ENCODE measurements around the gene TAF4. TPM values are rescaled to one million over a fixed set of nuclear protein-coding genes. Genes with fewer than 3 reads are reported as not detected.
"Not testable (repeated sequence)": the region's sequence is repeated elsewhere in the genome, so short reads cannot be mapped to it uniquely, and the experiment has no call there.

TAF4 gene
- total and polyA plus RNA-seq, 3 donors from 2014 or later: 30.7 to 111 (median 107) TPM

- TF ChIP-seq POLR2A (IDR thresholded peaks at IDR 0.05): no peak
- TF ChIP-seq, protein P1, sequence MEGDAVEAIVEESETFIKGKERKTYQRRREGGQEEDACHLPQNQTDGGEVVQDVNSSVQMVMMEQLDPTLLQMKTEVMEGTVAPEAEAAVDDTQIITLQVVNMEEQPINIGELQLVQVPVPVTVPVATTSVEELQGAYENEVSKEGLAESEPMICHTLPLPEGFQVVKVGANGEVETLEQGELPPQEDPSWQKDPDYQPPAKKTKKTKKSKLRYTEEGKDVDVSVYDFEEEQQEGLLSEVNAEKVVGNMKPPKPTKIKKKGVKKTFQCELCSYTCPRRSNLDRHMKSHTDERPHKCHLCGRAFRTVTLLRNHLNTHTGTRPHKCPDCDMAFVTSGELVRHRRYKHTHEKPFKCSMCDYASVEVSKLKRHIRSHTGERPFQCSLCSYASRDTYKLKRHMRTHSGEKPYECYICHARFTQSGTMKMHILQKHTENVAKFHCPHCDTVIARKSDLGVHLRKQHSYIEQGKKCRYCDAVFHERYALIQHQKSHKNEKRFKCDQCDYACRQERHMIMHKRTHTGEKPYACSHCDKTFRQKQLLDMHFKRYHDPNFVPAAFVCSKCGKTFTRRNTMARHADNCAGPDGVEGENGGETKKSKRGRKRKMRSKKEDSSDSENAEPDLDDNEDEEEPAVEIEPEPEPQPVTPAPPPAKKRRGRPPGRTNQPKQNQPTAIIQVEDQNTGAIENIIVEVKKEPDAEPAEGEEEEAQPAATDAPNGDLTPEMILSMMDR (IDR thresholded peaks at IDR 0.05): no peak
- no peaks in the 10 kb centered on the region for H3K27me3 ChIP-seq
- DNase-seq: no peak
- 83 to 88% methylated on average over 9 to 11 of the region's 11 CpGs for WGBS, 2 donors
- intact Hi-C loops (cut with DNase I; ENCODE audit: low total_unique reads): no loop called here
- no peak overlapping the region for H3K27ac ChIP-seq
- no peaks in the 10 kb centered on the region for H3K9me3 ChIP-seq
- no peaks in the 10 kb centered on the region for H3K4me1 ChIP-seq
- H3K4me3 ChIP-seq: no peak overlapping the region
- no peaks in the 10 kb centered on the region for H3K36me3 ChIP-seq (ENCODE audit: low read depth, missing control alignments)
These were observed 75.2 kb downstream of the TAF4 start for GRCh38 chr20:61990484-61990883.

- TF ChIP-seq, protein P1 (IDR thresholded peaks at IDR 0.05): no peak
- TF ChIP-seq POLR2A (IDR thresholded peaks at IDR 0.05): no peak
- no peak for DNase-seq
- Histone ChIP-seq H3K4me3 (no peak overlapping the region), H3K27ac (no peak overlapping the region), H3K27me3 (no peaks in the 10 kb centered on the region), H3K4me1 (no peaks in the 10 kb centered on the region), H3K9me3 (no peaks in the 10 kb centered on the region), H3K36me3 (ENCODE audit: low read depth, missing control alignments) (no peaks in the 10 kb centered on the region)
- intact Hi-C loops (cut with DNase I; ENCODE audit: low total_unique reads): no loop called here
- WGBS, 2 donors: 75 to 85% methylated on average over 14 of the region's 14 CpGs
These were observed 75.9 kb downstream of the TAF4 start for GRCh38 chr20:61989741-61990140.

DNA sequence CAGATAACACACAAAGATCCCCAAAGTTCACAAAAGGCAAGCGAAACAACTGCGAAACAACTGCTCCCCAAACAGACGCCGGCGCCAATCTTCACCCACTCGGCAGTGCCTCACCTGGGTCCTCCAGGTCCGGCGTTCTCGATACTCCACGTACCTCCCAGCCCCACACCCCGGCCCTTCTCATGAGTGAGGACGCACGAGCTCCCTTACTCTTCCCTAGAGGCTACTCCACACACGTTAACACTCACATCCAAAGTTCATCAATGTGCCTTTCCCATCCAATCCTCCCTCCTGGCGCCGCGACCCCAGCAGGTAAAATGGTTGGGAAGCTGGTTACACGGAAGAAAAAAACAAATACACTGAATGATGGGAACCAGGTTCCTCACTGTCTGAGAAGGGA lies 77.0 kb downstream of the TAF4 start:
- intact Hi-C loops (cut with DNase I; ENCODE audit: low total_unique reads): no loop called here
- Histone ChIP-seq H3K9me3 (no peaks in the 10 kb centered on the region), H3K36me3 (ENCODE audit: low read depth, missing control alignments) (no peaks in the 10 kb centered on the region), H3K4me1 (no peaks in the 10 kb centered on the region), H3K27ac (no peak overlapping the region), H3K27me3 (no peaks in the 10 kb centered on the region), H3K4me3 (no peak overlapping the region)
- 89 to 95% methylated on average over 17 to 18 of the region's 18 CpGs for WGBS, 2 donors
- no peak for TF ChIP-seq POLR2A (IDR thresholded peaks at IDR 0.05)
- TF ChIP-seq, protein P1 (IDR thresholded peaks at IDR 0.05): no peak
- no peak for DNase-seq

DNA sequence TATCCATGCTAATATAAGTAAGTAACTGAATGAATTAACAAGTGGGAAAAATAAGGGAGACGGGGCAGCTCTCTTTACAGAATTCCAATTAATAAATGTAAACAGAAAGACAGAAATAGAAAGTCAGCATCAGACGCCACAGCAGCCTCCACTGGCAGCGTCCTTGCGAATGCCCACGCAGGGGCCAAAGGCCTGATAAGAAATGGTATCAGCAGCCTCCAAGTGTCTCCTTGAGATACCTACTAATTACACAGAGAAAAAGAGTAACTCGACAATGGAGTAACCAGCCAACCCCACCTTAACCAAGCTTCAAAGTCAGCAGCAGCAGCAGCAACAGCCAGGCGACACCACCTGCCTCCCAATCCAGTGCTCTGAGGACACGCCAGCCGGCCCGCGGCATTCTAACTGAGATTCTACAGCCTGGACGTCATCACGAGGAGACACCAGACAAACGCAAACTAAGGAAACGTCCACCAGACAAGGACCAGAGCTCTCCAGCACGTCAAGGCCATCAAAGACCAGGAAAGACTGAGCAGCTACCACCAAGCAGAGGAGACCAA lies 78.8 kb downstream of the TAF4 start:
- intact Hi-C loops (cut with DNase I; ENCODE audit: low total_unique reads): no loop called here
- Histone ChIP-seq H3K27me3 (no peaks in the 10 kb centered on the region), H3K9me3 (no peaks in the 10 kb centered on the region), H3K4me3 (no peak overlapping the region), H3K4me1 (no peaks in the 10 kb centered on the region), H3K36me3 (ENCODE audit: low read depth, missing control alignments) (no peaks in the 10 kb centered on the region), H3K27ac (no peak overlapping the region)
- TF ChIP-seq POLR2A (IDR thresholded peaks at IDR 0.05): no peak
- TF ChIP-seq, protein P1 (IDR thresholded peaks at IDR 0.05): no peak
- DNase-seq: no peak
- WGBS, 2 donors: 70 to 76% methylated on average over 16 of the region's 16 CpGs

- Histone ChIP-seq H3K4me3 (no peak overlapping the region), H3K27me3 (no peaks in the 10 kb centered on the region), H3K27ac (no peak overlapping the region), H3K4me1 (no peaks in the 10 kb centered on the region), H3K9me3 (no peaks in the 10 kb centered on the region), H3K36me3 (ENCODE audit: low read depth, missing control alignments) (no peaks in the 10 kb centered on the region)
- intact Hi-C loops (cut with DNase I; ENCODE audit: low total_unique reads): no loop called here
- TF ChIP-seq, protein P1 (IDR thresholded peaks at IDR 0.05): no peak
- no peak for TF ChIP-seq POLR2A (IDR thresholded peaks at IDR 0.05)
- DNase-seq: no peak
- 94 to 95% methylated on average over 6 of the region's 6 CpGs for WGBS, 2 donors
These were observed 80.6 kb downstream of the TAF4 start for GRCh38 chr20:61985096-61985495.

DNA sequence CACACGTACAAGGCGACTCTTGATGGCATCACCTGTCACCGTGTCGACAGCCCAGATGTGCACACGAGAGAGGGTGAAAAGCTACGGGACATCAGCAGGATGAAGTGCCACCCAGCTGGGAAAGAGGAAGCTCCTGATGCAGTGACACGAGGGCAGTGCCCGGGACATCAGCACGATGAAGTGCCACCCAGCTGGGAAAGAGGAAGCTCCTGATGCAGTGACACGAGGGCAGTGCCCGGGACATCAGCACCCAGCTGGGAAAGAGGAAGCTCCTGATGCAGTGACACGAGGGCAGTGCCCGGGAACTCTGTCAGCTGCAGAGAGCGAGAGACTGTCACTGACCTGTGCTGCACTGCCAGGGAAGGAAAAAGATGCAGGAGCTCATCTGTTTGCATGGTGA lies 81.2 kb downstream of the TAF4 start:
- H3K4me1 ChIP-seq; H3K36me3 ChIP-seq (ENCODE audit: low read depth, missing control alignments); H3K27ac ChIP-seq; H3K4me3 ChIP-seq; H3K27me3 ChIP-seq; H3K9me3 ChIP-seq; DNase-seq; intact Hi-C loops (cut with DNase I; ENCODE audit: low total_unique reads): not testable (repeated sequence)
- WGBS, 2 donors: 81 to 93% methylated on average over 12 to 14 of the region's 14 CpGs

Measured in testis (tissue), 3 donors.